ENCODE data around the gene CCDC13. TPM values are rescaled to one million over a fixed set of nuclear protein-coding genes. Genes with fewer than 3 reads are reported as not detected.

The CCDC13 gene
- polyA plus RNA-seq, 4 donors, result 2.6 to 4.1 (median 3.3) TPM

DNA sequence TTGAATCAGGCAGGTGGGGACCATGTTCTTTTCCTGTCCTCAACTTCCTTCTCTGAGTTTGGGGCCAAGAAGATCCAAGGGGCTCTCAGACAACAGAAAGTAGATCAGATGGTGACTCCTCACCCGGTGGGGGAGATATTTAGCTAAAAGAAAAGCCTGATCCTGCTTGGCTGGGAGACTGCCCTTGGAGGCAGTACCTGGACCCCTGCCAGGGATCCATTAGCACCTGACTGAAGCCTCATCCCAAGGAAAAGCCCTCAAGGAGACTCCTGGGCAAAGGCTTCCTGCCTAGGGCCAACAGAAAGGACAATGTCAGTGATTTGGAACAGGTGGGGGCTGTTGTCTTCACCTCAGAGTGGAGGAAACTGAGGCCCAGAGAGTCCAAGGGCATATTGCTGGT is 37.0 kb downstream of the CCDC13 start:
- DNase-seq (ENCODE audit: low read depth in 4 of 4, low spot score in 2 of 4), result no peak

DNA sequence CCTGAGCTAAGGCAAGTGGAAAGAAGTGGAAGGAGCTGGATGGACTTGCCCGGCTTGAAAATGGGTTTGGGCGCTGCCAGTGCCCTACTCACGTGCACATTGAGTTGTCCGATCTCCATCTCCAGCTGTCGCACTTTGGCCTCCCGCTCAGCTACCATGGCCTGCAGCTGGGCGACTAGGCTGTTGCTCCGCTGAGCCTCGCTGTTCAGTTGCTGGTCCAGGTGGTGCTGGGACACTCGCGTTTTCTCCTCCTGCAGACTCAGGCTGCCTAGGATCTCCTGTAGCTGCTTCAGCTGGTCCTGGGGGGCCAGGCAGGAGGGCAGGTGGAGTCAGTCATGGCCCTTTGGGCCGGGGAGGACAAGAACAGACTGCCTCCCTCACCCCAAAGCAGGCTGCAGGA is 37.4 kb downstream of the CCDC13 start:
- DNase-seq (ENCODE audit: low read depth in 4 of 4, low spot score in 2 of 4), result no peak

DNA sequence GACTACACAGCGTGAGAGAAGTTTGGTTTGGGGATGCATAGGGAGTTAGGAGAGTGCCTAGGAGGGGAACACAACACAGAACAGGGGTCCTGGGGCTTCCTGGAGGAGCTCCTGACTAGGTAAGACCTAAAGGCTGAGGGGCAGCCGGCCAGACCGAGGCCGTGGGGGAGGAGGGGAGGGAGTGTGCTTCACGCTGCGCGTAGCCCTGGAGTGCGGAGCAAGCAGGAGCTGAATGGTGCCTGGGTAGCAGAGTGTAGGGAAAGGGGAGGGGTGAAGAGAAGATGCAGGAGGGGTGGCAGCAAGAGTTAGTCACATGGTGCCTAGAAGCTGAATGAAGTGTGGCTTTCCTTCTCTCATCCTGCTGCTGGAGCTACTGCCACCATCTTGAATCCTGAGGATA is 38.0 kb downstream of the CCDC13 start:
- no peak for DNase-seq (ENCODE audit: low read depth in 4 of 4, low spot score in 2 of 4)

DNA sequence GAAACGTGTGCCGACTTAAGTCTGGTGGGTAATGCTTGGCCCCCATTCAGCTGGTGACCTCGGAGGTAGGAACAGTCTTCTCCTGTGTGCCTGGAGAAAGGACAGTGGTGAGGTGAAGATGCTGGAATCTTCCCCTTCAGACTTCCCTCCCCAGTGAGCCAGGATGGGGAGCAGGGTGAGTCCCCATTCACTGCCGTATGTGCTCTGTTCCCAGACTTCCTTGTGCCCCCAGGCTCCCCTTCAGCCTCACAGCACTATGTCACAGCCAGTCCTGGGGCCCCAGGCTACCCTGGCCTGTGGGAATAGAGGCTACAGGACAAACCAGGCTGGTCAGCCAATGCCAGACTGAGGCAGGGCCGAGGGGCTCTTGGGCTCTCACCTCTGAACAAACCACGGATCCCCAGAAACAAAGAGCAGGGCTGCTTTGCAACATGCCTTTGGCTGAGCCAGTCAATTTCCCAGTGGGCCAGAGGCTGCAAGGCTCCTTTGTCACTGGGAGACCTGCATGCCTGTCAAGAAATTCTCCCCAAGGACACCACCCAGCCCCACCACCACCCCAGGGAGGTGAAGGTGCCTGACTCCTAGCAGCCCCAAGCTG is 38.7 kb downstream of the CCDC13 start:
- DNase-seq (ENCODE audit: low read depth in 4 of 4, low spot score in 2 of 4), result no peak

DNA sequence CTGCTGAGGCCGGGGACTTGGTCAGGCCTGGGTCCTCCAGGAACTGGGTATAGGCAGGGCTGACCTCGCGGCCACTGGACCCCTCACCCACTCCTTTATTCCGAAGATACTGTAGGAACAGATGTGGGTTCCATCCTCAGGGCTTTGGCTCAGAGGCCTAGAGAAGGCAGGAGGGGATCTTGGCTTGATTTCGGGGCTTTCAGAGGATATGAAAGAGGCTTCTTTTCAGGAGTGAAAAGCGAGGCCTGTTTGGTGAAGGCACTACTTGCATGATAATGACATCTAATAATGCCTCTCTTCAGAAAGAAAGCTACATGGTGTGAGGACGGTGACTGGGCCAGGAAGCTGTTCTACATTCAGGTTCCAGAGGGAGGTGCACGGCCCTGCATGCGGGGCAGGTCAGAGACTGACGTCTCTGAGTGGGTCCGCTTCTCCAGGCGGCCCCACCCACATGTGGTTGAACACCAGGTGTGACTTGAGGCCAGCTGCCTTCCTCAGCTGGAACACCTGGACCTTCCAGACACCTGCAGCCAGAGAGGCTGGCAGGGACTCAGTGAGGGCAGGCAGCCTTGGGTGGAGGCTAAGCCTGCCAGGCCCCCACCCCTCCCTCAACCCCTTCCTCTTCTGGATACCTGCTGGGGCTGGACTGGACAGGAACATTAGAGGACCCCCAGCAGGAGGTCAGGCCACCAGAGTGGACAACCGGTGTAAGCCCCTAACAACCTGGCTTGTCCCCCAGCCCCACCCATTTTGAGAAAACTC is 39.4 kb downstream of the CCDC13 start:
- no peak for DNase-seq (ENCODE audit: low read depth in 4 of 4, low spot score in 2 of 4)

DNA sequence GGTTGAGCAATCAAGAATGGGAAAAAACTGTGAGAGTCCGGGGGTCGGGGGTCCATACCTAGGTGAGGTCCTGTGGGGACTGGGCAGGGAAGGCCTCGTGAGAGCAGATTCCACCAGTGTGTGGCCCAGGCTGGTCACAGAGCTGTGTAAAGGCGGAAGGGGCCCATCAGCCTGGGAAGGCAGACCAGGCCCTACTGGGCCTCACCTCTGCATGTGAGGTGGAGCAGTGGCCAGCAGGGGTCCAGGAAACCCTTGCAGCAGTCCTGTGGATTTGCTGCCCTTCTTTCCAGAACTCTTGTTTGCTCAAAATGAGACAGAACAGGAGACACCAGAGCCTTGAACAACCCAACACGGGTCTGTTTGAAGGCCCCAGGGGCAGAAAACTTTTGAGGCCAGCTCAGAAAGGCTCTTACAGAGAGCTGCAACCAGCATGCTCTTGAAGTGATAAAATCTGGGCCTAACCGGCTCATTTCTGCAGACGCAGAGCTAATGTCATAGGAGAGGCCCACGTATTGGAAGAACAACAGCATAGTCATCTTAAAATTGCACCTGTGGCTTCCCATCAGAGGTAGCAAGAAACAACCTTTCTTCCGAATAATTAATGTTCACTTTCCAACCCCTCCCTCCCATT is 40.1 kb downstream of the CCDC13 start:
- no peak for DNase-seq (ENCODE audit: low read depth in 4 of 4, low spot score in 2 of 4)

DNA sequence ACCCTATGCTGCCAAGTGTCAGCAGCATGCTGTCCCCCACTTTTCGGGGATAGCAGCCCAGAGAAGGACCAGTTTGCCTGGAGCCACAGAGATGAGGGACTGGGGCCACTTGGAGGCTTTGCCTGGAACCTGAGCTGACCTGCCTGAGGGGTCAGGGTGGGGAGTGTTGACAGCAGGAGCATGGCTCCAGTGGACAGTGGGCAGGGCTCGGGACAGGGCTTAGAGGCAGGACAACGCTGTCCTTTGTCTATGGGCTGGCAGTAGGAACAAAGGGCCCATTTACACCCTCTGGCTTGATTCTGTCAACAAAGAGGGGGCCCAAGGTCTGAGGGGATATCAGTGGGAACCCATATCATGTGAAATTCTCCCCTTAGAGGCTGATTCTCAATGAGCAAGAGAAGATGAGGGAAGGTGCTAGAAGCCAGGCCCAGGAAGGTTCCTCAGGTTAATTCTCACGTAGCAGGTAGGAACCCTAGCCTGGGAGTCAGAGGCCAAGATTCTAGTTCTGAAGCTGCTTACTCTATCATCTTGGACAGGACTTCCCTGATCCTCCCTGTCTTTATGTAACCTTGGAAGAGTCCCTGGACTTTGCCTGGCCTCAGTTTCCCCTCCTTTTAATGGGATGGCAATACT is 40.7 kb downstream of the CCDC13 start:
- DNase-seq (ENCODE audit: low read depth in 4 of 4, low spot score in 2 of 4), result no peak

DNA sequence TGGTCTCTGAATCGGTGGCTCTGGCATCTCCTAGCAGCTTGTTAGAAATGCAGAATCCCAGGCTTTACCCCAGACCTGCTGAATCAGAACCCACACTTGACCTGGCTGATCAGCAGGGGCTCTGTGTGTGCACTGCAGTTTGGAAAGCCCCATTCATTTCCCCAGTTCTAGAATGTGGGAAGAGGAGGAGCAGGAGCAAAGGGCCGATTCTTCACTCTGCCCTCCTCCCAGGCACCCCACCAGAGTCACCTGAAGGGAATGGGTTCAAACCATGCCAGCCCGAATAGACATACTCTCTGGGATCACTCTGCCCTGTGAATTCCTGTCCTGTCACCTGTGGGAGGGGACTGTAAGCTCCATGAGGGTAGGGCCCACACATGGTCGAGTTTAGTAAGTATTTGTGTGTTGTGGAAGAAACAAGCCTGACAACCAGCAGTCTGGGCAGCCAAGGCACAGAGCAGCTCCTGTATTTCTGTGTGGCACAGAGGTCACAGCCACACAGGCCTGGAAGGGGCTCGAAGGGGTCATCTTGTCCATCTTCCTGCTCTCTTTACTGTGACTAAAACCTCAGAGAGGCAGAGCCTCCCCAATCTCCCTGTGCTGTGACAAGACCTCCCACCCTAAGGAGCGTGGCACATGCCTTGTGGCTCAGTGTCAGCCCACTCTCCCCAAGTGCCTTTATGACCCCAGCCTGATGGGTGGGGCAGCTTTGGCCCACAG is 41.4 kb downstream of the CCDC13 start:
- DNase-seq (ENCODE audit: low read depth in 4 of 4, low spot score in 2 of 4), result no peak

DNA sequence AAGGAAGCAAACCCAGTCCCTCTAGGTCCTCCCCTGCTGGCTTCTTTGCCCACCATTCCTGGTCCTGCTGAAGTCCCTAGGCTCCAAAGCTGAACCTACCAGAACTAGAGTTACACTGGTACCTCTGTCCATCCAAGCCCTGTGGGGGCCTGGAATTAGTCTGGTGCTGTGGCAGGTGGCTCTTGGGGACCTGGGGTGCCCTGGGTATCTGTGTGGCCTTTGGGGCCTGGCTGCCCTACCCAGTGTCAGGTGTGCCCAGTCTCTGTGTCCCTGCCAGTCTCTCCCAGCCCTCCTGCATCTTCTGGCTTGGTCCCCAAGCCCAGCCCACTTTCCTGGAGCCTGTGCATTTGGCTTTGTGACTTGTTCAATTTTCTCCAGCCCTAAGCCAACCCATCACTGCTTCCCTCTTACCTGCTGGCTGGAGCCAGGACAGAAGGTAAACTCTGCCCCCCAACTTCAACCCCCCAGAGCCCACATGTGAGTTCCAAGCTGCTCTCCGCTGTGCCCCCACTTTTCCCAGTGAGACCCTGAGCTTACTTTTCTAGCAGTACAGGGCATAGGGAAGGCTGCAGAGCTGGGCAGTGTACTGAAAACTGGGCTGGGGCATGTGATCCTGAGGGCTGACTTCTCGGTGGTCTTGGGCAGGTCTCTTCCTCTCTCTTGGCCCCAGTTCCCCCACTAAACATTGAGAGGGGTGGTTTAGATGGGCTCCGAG is 42.2 kb downstream of the CCDC13 start:
- no peak for DNase-seq (ENCODE audit: low read depth in 4 of 4, low spot score in 2 of 4)

DNA sequence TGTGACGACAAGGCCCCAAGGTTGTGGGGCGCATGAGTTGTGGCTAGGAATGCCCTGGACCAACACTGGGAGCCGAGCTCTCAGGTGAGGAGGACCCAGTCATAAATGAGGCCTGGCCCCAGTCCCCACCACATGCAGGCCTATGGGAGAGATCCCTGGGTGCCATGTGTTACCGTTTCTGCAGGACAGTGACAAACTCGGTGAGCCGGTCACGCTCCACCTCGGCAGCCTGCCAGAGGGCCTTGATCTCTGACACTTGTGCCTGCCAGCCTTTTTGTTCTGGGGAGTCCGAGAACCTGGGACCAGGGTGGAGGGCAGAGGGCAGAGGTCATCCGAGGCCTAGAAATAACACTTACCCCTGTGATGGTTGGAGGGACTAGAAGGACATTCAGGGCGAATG is 42.8 kb downstream of the CCDC13 start:
- DNase-seq (ENCODE audit: low read depth in 4 of 4, low spot score in 2 of 4), result no peak

DNA sequence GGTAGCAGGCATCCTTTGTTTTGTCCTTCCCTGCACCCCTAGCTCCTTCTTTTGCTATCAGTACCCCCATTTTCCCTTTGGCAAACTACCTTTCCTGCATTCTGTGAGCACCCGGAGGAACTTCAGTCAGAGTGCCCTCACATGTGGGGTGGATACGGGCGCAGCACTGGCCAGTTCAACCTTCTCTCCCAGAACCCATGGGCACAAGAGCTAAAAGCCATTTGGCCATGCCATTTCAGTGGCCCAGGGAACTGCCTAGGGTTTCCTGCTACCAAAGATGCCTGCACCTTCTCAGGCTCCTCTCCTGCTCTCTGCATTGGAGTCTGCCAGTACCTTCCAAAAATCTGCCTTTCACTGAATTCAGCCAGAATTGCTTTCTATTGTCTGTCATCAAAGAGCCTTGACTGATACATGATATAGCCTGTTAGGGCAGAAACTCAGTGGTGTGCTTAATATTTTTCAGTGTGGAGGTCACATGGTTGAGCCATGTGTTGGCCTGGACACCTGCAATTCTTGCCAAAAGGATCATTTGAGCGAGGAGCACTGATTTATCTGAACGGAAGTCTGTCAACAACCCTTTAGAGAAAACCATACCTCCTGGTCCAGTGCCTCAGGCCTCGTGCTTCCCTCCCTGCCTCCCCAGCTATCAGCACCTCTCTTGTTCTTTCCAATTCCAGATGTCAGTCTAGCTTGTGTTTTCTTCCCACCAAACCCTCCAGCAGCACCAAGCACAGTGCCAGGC is 43.5 kb downstream of the CCDC13 start:
- DNase-seq (ENCODE audit: low read depth in 4 of 4, low spot score in 2 of 4), result no peak

DNA sequence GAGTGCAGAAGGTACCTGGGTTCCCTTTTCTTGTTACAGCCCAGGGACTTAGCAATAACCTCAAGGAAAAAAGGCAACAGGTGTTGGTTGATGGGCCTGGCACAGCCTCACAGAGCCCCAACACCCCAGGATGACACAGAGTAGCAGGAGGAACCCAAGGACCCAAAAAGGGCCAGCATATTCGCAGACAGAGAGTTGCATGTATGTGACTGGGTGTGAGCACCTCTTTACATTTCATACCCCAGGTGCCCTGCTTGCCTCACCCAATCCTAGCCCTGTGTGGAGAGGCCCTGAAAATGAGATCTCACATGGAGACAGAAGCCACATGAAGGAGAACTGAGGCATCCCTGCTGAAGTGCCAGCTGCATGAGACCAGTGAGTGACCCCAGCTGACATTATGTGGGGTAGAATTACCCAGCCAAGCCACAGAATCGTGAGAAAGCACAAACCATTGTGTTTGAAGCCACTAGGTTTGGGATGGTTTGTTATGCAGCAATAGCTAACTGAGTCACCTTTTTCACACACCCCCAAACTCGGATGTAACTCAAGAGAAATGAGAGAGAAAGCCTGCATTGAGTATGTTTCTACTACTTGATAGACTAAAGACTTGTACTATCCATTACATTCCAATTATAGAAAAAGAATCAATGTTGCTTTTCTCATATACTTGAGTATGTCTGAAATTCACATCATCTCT is 44.2 kb downstream of the CCDC13 start:
- DNase-seq (ENCODE audit: low read depth in 4 of 4, low spot score in 2 of 4), result no peak

DNA sequence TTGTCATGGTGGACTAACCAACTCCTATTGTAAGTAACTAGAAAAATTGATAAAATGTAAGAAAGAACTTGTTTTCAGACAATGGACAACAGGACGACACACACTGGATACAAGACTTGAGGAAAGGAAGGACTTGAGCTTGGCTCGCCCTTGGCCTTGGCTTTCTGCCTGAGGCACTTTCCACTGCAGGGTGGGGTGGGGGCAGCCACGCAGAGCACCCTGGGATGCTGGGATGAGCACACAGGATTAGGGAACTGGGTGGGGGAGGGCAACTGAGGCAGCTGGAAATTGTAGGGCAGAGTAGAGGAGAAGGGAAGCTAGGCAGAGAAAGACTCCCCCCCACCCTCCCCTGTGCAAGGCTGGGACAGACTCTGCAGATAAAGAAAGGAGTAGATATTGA is 45.0 kb downstream of the CCDC13 start:
- DNase-seq (ENCODE audit: low read depth in 4 of 4, low spot score in 2 of 4), result no peak

DNA sequence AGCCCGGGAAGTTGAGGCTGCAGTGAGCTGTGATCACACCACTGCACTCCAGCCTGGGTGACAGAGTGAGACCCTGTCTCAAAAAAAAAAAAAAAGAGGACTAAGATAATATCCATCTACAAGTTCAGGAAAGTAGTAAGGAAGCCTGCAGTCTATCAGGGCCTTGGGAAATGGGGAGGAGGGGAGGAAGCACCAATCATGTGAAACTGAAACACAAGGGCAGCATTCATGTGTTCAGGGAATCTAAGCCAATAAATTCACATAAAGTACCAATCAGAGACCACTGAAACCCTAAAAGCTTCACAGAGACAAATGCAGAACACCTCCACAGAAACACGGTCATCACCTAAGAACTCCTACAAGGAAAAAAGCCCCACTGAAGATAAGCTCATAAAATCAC is 47.6 kb downstream of the CCDC13 start:
- DNase-seq (ENCODE audit: low read depth in 4 of 4, low spot score in 2 of 4), result no peak

DNA sequence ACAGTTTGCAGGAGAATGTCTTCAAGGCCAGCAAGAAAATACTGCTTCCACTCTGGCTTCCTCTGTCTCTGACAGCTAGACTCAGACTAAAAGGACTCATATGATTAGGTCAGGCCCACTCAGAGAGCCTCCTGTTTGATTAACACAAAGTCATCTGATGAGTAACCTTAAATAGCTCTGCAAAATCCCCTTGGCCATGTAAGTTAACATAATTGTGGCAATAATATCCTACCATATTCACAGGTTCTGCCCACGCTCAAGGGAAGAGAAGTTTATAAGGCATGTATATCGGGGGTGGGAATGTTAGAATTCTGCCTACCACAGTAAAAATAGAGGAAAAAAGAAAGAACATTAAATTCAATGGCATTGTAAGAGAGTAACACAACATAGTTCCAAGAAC is 49.8 kb downstream of the CCDC13 start:
- no peak for DNase-seq (ENCODE audit: low read depth in 4 of 4, low spot score in 2 of 4)

Data from left renal cortex interstitium (tissue), 4 donors.